Smooth muscle cell (in vitro differentiated cells): ENCODE data around the gene LRRC61. TPM values are rescaled to one million over a fixed set of nuclear protein-coding genes. Genes with fewer than 3 reads are reported as not detected.

ENCODE experiments used
- DNase-seq: peaks from one replicate; lab custom pipeline; 2025; ENCODE audit not compliant: unreplicated experiment; lab: John Stamatoyannopoulos, UW
- H2AFZ ChIP-seq: fragments of 200-600 bp; sonication (generic); 2 replicates; pipeline ENCODE4 v1.6.0; 2016; ENCODE audit warnings: antibody characterized with exemption, low read depth, mild to moderate bottlenecking
- H3F3A ChIP-seq: fragments of 200-600 bp; sonication (generic); 2 replicates; pipeline ENCODE4 v1.6.0; 2017; ENCODE audit warnings: antibody characterized with exemption, low read depth
- H3K27ac ChIP-seq: fragments of 200-600 bp; sonication (generic); 2 replicates; pipeline ENCODE4 v1.5.1; 2016; ENCODE audit warnings: low read depth, mild to moderate bottlenecking
- H3K27me3 ChIP-seq: fragments of 200-600 bp; sonication (generic); 2 replicates; pipeline ENCODE4 v1.6.1; 2016; ENCODE audit warnings: low read depth, mild to moderate bottlenecking
- H3K36me3 ChIP-seq: fragments of 200-600 bp; sonication (generic); 2 replicates; pipeline ENCODE4 v1.5.1; 2016; ENCODE audit warnings: low read depth
- H3K4me1 ChIP-seq: fragments of 200-600 bp; sonication (generic); 2 replicates; pipeline ENCODE4 v1.5.1; 2016; ENCODE audit warnings: low read depth
- H3K4me2 ChIP-seq: fragments of 200-600 bp; sonication (generic); 2 replicates; pipeline ENCODE4 v1.6.0; 2016; ENCODE audit warnings: mild to moderate bottlenecking
- H3K4me3 ChIP-seq: fragments of 200-600 bp; sonication (generic); 2 replicates; pipeline ENCODE4 v1.5.1; 2016; ENCODE audit warnings: mild to moderate bottlenecking
- H3K79me2 ChIP-seq: fragments of 200-600 bp; sonication (generic); 2 replicates; pipeline ENCODE4 v1.6.0; 2016; ENCODE audit warnings: low read depth, mild to moderate bottlenecking
- H3K9ac ChIP-seq: fragments of 200-600 bp; sonication (generic); 2 replicates; pipeline ENCODE4 v1.6.0; 2016; ENCODE audit warnings: low read depth
- H3K9me3 ChIP-seq: fragments of 200-600 bp; sonication (generic); replicated peaks from 2 replicates; pipeline ENCODE4 v1.5.1; 2016; ENCODE audit warnings: low read depth
- H4K20me1 ChIP-seq: fragments of 200-600 bp; sonication (generic); 2 replicates; pipeline ENCODE4 v1.6.0; 2016; ENCODE audit warnings: low read depth
- CTCF ChIP-seq: fragments of 200-600 bp; sonication (generic); IDR thresholded peaks from 2 replicates; pipeline ENCODE4 v1.5.1; 2017; ENCODE audit warnings: borderline replicate concordance, mild to moderate bottlenecking, antibody characterized with exemption; ENCODE audit not compliant: insufficient read depth, poor library complexity, severe bottlenecking
- WGBS: methylation state at CpG from one replicate; pipeline ENCODE4 v1.1.7; 2016; ENCODE audit warnings: low lambda C conversion rate; 5-methylcytosine and 5-hydroxymethylcytosine counted together
- polyA plus RNA-seq: library from polyadenylated mRNA; unstranded; fragments of >200 nt; fragmentation: Nextera tagmentation; extraction: Ambion mirVana; gene quantifications from 2 replicates; pipeline ENCODE4 v1.2.1, GENCODE V29; 2016
- total RNA-seq: library from RNA; depleted of rRNA; stranded (reverse); fragments of >200 nt; gene quantifications from 2 replicates; pipeline ENCODE4 v1.2.3, GENCODE V29; 2014

Gene LRRC61
- total and polyA plus RNA-seq, 2 experiments from 2014 or later, result 6.9 to 14.7 TPM

GRCh38 chr7:150369748-150370501 is 46.8 kb downstream of the LRRC61 start:
- WGBS, result 45% methylated on average over 23 of the region's 23 CpGs
- Histone ChIP-seq H3K79me2 (peaks cover 26% of the 10 kb centered on the region), H3K4me2 (peak overlapping the region; percentile 97), H3K27me3 (no peaks in the 10 kb centered on the region), H3K36me3 (no peaks in the 10 kb centered on the region), H3K4me3 (peak overlapping the region; percentile 79), H3K9ac (peak overlapping the region; percentile 86), H3K4me1 (peaks cover 21% of the 10 kb centered on the region), H3F3A (peaks cover 22% of the 10 kb centered on the region), H3K9me3 (no peaks in the 10 kb centered on the region), H4K20me1 (peaks cover 15% of the 10 kb centered on the region), H2AFZ (no peak overlapping the region), H3K27ac (peak overlapping the region; percentile 91)
- no peak for DNase-seq
- no peak for TF ChIP-seq CTCF

GRCh38 chr7:150370612-150371071 is 47.5 kb downstream of the LRRC61 start:
- Histone ChIP-seq H3K4me2 (peak overlapping the region; percentile 97), H3K36me3 (no peaks in the 10 kb centered on the region), H3K27ac (peak overlapping the region; percentile 91), H3K79me2 (peaks cover 31% of the 10 kb centered on the region), H3K9me3 (no peaks in the 10 kb centered on the region), H3K27me3 (no peaks in the 10 kb centered on the region), H2AFZ (no peak overlapping the region), H4K20me1 (peaks cover 15% of the 10 kb centered on the region), H3K4me1 (peaks cover 21% of the 10 kb centered on the region), H3K4me3 (peak overlapping the region; percentile 79), H3K9ac (peak overlapping the region; percentile 86), H3F3A (peaks cover 22% of the 10 kb centered on the region)
- 60% methylated on average over 3 of the region's 3 CpGs for WGBS
- no peak for DNase-seq
- no peak for TF ChIP-seq CTCF

- Histone ChIP-seq H3K4me1 (peaks cover 21% of the 10 kb centered on the region), H3F3A (peaks cover 24% of the 10 kb centered on the region), H3K9ac (peak overlapping the region; percentile 71), H2AFZ (no peak overlapping the region), H3K36me3 (no peaks in the 10 kb centered on the region), H3K9me3 (no peaks in the 10 kb centered on the region), H4K20me1 (peaks cover 15% of the 10 kb centered on the region), H3K4me3 (no peak overlapping the region), H3K4me2 (peak overlapping the region; percentile 97), H3K27me3 (no peaks in the 10 kb centered on the region), H3K27ac (peak overlapping the region; percentile 91), H3K79me2 (peaks cover 31% of the 10 kb centered on the region)
- 94% methylated on average over 33 of the region's 48 CpGs for WGBS
- no peak for TF ChIP-seq CTCF
- DNase-seq, result no peak
Observed at GRCh38 chr7:150371131-150371995, 48.2 kb downstream of the LRRC61 start.
